ENCODE measurements around the gene RNASEH2A. TPM values are rescaled to one million over a fixed set of nuclear protein-coding genes. Genes with fewer than 3 reads are reported as not detected.

The RNASEH2A gene
- total RNA-seq, 1 donor, result 22.9 TPM

- TF ChIP-seq CTCF (IDR thresholded peaks at IDR 0.05; ENCODE audit: insufficient read depth, low read depth, low read length), result no peak
- DNase-seq (ENCODE audit: low read depth), result no peak
- H3K4me3 ChIP-seq (ENCODE audit: low read depth, low read length), result peak overlapping the region; percentile 53
Observed at GRCh38 chr19:12833738-12834565, 27.6 kb downstream of the RNASEH2A start.

GRCh38 chr19:12834566-12834943 is 28.2 kb downstream of the RNASEH2A start, which contains the start of gene RTBDN:
Gene RTBDN, minus strand, starts transcription at chr19:12834579. Its CDS starts 4,600 bp downstream, at chr19:12829979.
- TF ChIP-seq CTCF (IDR thresholded peaks at IDR 0.05; ENCODE audit: insufficient read depth, low read depth, low read length), result no peak
- peak within 1 kb of the TSS; percentile 53 for H3K4me3 ChIP-seq (ENCODE audit: low read depth, low read length)
- no peak for DNase-seq (ENCODE audit: low read depth)

GRCh38 chr19:12834976-12835757 is 28.8 kb downstream of the RNASEH2A start:
- no peak for TF ChIP-seq CTCF (IDR thresholded peaks at IDR 0.05; ENCODE audit: insufficient read depth, low read depth, low read length)
- no peak for DNase-seq (ENCODE audit: low read depth)
- no peak overlapping the region for H3K4me3 ChIP-seq (ENCODE audit: low read depth, low read length)

GRCh38 chr19:12836529-12836863 is 30.1 kb downstream of the RNASEH2A start:
- TF ChIP-seq CTCF (IDR thresholded peaks at IDR 0.05; ENCODE audit: insufficient read depth, low read depth, low read length), result no peak
- no peak for DNase-seq (ENCODE audit: low read depth)
- H3K4me3 ChIP-seq (ENCODE audit: low read depth, low read length), result no peak overlapping the region

GRCh38 chr19:12837225-12837624 is 30.8 kb downstream of the RNASEH2A start:
- no peak for DNase-seq (ENCODE audit: low read depth)

More at GRCh38 chr19:12837225-12837624, 30.8 kb downstream of the RNASEH2A start:
- H3K4me3 ChIP-seq (ENCODE audit: low read depth, low read length), result no peak overlapping the region
- no peak for TF ChIP-seq CTCF (IDR thresholded peaks at IDR 0.05; ENCODE audit: insufficient read depth, low read depth, low read length)
